Neural progenitor cell (in vitro differentiated cells): Measurements from ENCODE around the gene TCTN1.

Experiments
- EZH2 ChIP-seq: fragments of 200-600 bp; sonication (generic); IDR thresholded peaks from 2 replicates; pipeline ENCODE4 v1.6.1; 2017; ENCODE audit warnings: antibody characterized with exemption, mild to moderate bottlenecking, moderate library complexity
- TF ChIP-seq, protein P1 (sequence below): fragments of 200-600 bp; sonication (generic); IDR thresholded peaks from 2 replicates; pipeline ENCODE4 v1.5.1; 2017; ENCODE audit warnings: antibody characterized with exemption, mild to moderate bottlenecking

DNA sequence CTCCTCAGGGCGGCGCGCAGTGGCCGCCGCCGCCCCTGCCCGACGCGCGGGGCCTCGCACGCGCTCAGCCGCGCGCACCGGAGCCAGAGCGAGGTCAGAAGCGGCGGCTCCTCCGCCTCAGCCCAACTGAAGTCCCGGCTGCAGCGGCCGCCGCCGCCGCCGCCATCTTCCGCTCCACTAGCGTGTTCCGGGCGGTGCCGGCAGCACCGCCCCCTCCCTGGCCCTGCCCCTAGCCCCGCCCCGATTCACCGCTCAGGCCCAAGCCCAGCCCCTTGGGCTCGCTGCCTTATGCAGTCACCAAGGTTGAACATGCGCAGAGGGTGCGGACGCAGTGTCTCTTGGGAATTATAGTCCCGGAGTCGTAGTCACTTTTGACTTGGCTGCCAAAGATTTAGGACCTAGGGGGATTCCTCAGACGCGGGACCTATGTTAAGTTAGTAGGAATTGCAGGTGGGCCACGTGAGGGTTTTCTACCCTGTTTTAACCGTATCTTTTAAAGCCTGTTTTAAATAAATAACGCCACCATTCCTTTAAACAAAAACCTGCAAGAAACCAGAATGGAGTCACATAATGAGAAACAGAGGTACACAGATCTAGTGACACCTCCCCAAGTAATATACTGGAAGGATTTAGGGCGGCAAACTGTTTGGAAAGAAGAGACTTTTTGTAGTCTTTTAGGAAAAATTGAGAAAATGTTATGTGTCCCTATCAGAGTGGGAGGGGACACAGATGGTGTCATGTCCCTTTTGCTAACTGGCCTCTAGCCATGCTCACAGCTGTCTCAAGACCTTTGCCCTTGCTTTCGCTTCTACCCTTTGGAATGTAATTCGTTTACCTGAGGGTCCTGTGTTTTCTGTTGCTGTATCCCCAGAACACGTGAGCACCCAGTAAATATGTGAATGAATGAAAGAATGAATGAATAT lies 30.5 kb upstream of the TCTN1 start, which contains the start of gene PPTC7:
- TF ChIP-seq, protein P1, sequence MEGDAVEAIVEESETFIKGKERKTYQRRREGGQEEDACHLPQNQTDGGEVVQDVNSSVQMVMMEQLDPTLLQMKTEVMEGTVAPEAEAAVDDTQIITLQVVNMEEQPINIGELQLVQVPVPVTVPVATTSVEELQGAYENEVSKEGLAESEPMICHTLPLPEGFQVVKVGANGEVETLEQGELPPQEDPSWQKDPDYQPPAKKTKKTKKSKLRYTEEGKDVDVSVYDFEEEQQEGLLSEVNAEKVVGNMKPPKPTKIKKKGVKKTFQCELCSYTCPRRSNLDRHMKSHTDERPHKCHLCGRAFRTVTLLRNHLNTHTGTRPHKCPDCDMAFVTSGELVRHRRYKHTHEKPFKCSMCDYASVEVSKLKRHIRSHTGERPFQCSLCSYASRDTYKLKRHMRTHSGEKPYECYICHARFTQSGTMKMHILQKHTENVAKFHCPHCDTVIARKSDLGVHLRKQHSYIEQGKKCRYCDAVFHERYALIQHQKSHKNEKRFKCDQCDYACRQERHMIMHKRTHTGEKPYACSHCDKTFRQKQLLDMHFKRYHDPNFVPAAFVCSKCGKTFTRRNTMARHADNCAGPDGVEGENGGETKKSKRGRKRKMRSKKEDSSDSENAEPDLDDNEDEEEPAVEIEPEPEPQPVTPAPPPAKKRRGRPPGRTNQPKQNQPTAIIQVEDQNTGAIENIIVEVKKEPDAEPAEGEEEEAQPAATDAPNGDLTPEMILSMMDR: no peak
- no peak for TF ChIP-seq EZH2
